ENCODE measurements around the gene ELMO2.

Gene ELMO2

GRCh38 chr20:46406200-46406985, at the start of gene ELMO2:
Gene ELMO2, minus strand, starts transcription at chr20:46406615. Its CDS starts 12,133 bp downstream, at chr20:46394482.
- no peak for DNase-seq

- DNase-seq, result no peak
Observed at GRCh38 chr20:46455729-46456128, 49.3 kb upstream of the ELMO2 start.

- DNase-seq, result no peak
Observed at GRCh38 chr20:46446851-46447250, 40.4 kb upstream of the ELMO2 start.

- DNase-seq, result no peak
Observed at GRCh38 chr20:46439837-46440236, 33.4 kb upstream of the ELMO2 start.

GRCh38 chr20:46438156-46438750, 31.8 kb upstream of the ELMO2 start:
- DNase-seq, result no peak

- no peak for DNase-seq
Observed at GRCh38 chr20:46435146-46435545, 28.7 kb upstream of the ELMO2 start.

GRCh38 chr20:46434597-46434996, 28.2 kb upstream of the ELMO2 start:
- no peak for DNase-seq

- DNase-seq, result no peak
Observed at GRCh38 chr20:46433051-46433450, 26.6 kb upstream of the ELMO2 start.

- DNase-seq, result no peak
Observed at GRCh38 chr20:46430921-46431712, 24.7 kb upstream of the ELMO2 start.

- DNase-seq, result no peak
Observed at GRCh38 chr20:46427384-46427783, 21.0 kb upstream of the ELMO2 start.

GRCh38 chr20:46423882-46424482, 17.6 kb upstream of the ELMO2 start:
- no peak for DNase-seq

- no peak for DNase-seq
Observed at GRCh38 chr20:46423342-46423741, 16.9 kb upstream of the ELMO2 start.

- DNase-seq, result no peak
Observed at GRCh38 chr20:46420878-46421277, 14.5 kb upstream of the ELMO2 start.

- no peak for DNase-seq
Observed at GRCh38 chr20:46419882-46420281, 13.5 kb upstream of the ELMO2 start.

GRCh38 chr20:46416839-46417238, 10.4 kb upstream of the ELMO2 start:
- DNase-seq, result no peak

GRCh38 chr20:46416421-46416820, 10.0 kb upstream of the ELMO2 start:
- no peak for DNase-seq

- DNase-seq, result no peak
Observed at GRCh38 chr20:46415773-46416172, 9.4 kb upstream of the ELMO2 start.

GRCh38 chr20:46414608-46415007, 8.2 kb upstream of the ELMO2 start:
- DNase-seq, result no peak

- DNase-seq, result no peak
Observed at GRCh38 chr20:46411637-46412036, 5.2 kb upstream of the ELMO2 start.

GRCh38 chr20:46408281-46408731, 1.9 kb upstream of the ELMO2 start:
- no peak for DNase-seq

- DNase-seq, result no peak
Observed at GRCh38 chr20:46407671-46407996, 1.2 kb upstream of the ELMO2 start.

GRCh38 chr20:46406986-46407670, 713 bp upstream of the ELMO2 start:
- DNase-seq, result no peak

- DNase-seq, result no peak
Observed at GRCh38 chr20:46402331-46402811, 4.0 kb downstream of the ELMO2 start.

Data from cortex of kidney (tissue), 1 donor.